Measurements from ENCODE around the gene PINK1.

The PINK1 gene

GRCh38 chr1:20594746-20595145 is 38.5 kb upstream of the PINK1 start:
- Histone ChIP-seq H3K14ac (ENCODE audit: low read length) (no peak overlapping the region), H3K79me2 (ENCODE audit: control insufficient read depth, insufficient read depth, low read length, poor library complexity) (no peaks in the 10 kb centered on the region), H3K27ac (ENCODE audit: low read depth, low read length) (no peak overlapping the region), H4K91ac (ENCODE audit: low read depth, low read length) (no peak overlapping the region), H2AK5ac (ENCODE audit: low read length) (no peak overlapping the region), H3K36me3 (ENCODE audit: control insufficient read depth in 1 of 2, insufficient read depth in 2 of 2, low read length in 2 of 2) (no peaks in the 10 kb centered on the region), H3K9me3 (ENCODE audit: insufficient read depth, low read depth, low read length) (no peaks in the 10 kb centered on the region), H2BK120ac (ENCODE audit: insufficient read depth, low read length, poor library complexity) (no peak overlapping the region), H2BK12ac (ENCODE audit: low read length) (no peak overlapping the region), H3K79me1 (ENCODE audit: low read length) (no peaks in the 10 kb centered on the region), H3K18ac (ENCODE audit: low read length) (no peak overlapping the region), H3K4me3 (ENCODE audit: low read depth, low read length) (no peak overlapping the region), H3K27me3 (ENCODE audit: insufficient read depth, low read length) (no peaks in the 10 kb centered on the region), H4K8ac (ENCODE audit: low read depth, low read length) (no peak overlapping the region), H3K23ac (ENCODE audit: low read length) (no peak overlapping the region), H2BK5ac (ENCODE audit: low read depth, low read length, poor library complexity) (no peak overlapping the region), H4K12ac (ENCODE audit: low read depth, low read length) (no peak overlapping the region), H3K4me2 (ENCODE audit: low read length) (no peak overlapping the region), H3K9ac (ENCODE audit: low read length) (no peak overlapping the region), H3K4me1 (ENCODE audit: control insufficient read depth in 1 of 2, insufficient read depth in 2 of 2, low read length in 2 of 2) (no peaks in the 10 kb centered on the region), H2AFZ (ENCODE audit: insufficient read depth, low read length, poor library complexity) (no peak overlapping the region), H3K4ac (ENCODE audit: low read depth, low read length) (no peak overlapping the region)
- DNase-seq = no peak
- no CpG with 5 or more reads among the region's 14 CpGs for WGBS (ENCODE audit: extremely low coverage, insufficient coverage, insufficient read length)

GRCh38 chr1:20596106-20596505 is 37.2 kb upstream of the PINK1 start:
- no peak overlapping the region for H2AK5ac ChIP-seq (ENCODE audit: low read length)
- no peak overlapping the region for H4K91ac ChIP-seq (ENCODE audit: low read depth, low read length)
- no peak overlapping the region for H2BK120ac ChIP-seq (ENCODE audit: insufficient read depth, low read length, poor library complexity)
- H2BK12ac ChIP-seq (ENCODE audit: low read length) = no peak overlapping the region
- no peak overlapping the region for H3K23ac ChIP-seq (ENCODE audit: low read length)
- DNase-seq = no peak
- no peak overlapping the region for H3K9ac ChIP-seq (ENCODE audit: low read length)
- H3K27ac ChIP-seq (ENCODE audit: low read depth, low read length) = no peak overlapping the region
- WGBS (ENCODE audit: extremely low coverage, insufficient coverage, insufficient read length) = no CpG with 5 or more reads among the region's 6 CpGs
- no peak overlapping the region for H3K4me2 ChIP-seq (ENCODE audit: low read length)
- H3K4me1 ChIP-seq (ENCODE audit: control insufficient read depth in 1 of 2, insufficient read depth in 2 of 2, low read length in 2 of 2) = no peaks in the 10 kb centered on the region
- no peaks in the 10 kb centered on the region for H3K79me2 ChIP-seq (ENCODE audit: control insufficient read depth, insufficient read depth, low read length, poor library complexity)
- H3K79me1 ChIP-seq (ENCODE audit: low read length) = no peaks in the 10 kb centered on the region
- H3K36me3 ChIP-seq (ENCODE audit: control insufficient read depth in 1 of 2, insufficient read depth in 2 of 2, low read length in 2 of 2) = no peaks in the 10 kb centered on the region
- no peak overlapping the region for H3K4me3 ChIP-seq (ENCODE audit: low read depth, low read length)
- H3K27me3 ChIP-seq (ENCODE audit: insufficient read depth, low read length) = no peaks in the 10 kb centered on the region
- no peak overlapping the region for H3K4ac ChIP-seq (ENCODE audit: low read depth, low read length)
- no peak overlapping the region for H4K12ac ChIP-seq (ENCODE audit: low read depth, low read length)
- no peak overlapping the region for H3K14ac ChIP-seq (ENCODE audit: low read length)
- H2AFZ ChIP-seq (ENCODE audit: insufficient read depth, low read length, poor library complexity) = no peak overlapping the region
- H2BK5ac ChIP-seq (ENCODE audit: low read depth, low read length, poor library complexity) = no peak overlapping the region
- H4K8ac ChIP-seq (ENCODE audit: low read depth, low read length) = no peak overlapping the region
- no peaks in the 10 kb centered on the region for H3K9me3 ChIP-seq (ENCODE audit: insufficient read depth, low read depth, low read length)
- no peak overlapping the region for H3K18ac ChIP-seq (ENCODE audit: low read length)

- H2BK12ac ChIP-seq (ENCODE audit: low read length) = no peak overlapping the region
- no peak overlapping the region for H3K23ac ChIP-seq (ENCODE audit: low read length)
- no peaks in the 10 kb centered on the region for H3K4me1 ChIP-seq (ENCODE audit: control insufficient read depth in 1 of 2, insufficient read depth in 2 of 2, low read length in 2 of 2)
- no peak overlapping the region for H3K27ac ChIP-seq (ENCODE audit: low read depth, low read length)
- no peak overlapping the region for H3K18ac ChIP-seq (ENCODE audit: low read length)
- H3K4me3 ChIP-seq (ENCODE audit: low read depth, low read length) = no peak overlapping the region
- no peak overlapping the region for H2BK5ac ChIP-seq (ENCODE audit: low read depth, low read length, poor library complexity)
- H3K14ac ChIP-seq (ENCODE audit: low read length) = no peak overlapping the region
- H3K27me3 ChIP-seq (ENCODE audit: insufficient read depth, low read length) = no peaks in the 10 kb centered on the region
- no peak for DNase-seq
- no peaks in the 10 kb centered on the region for H3K9me3 ChIP-seq (ENCODE audit: insufficient read depth, low read depth, low read length)
- no peak overlapping the region for H4K91ac ChIP-seq (ENCODE audit: low read depth, low read length)
- no peak overlapping the region for H2AK5ac ChIP-seq (ENCODE audit: low read length)
- no CpG with 5 or more reads among the region's 3 CpGs for WGBS (ENCODE audit: extremely low coverage, insufficient coverage, insufficient read length)
- H3K79me2 ChIP-seq (ENCODE audit: control insufficient read depth, insufficient read depth, low read length, poor library complexity) = no peaks in the 10 kb centered on the region
- H2AFZ ChIP-seq (ENCODE audit: insufficient read depth, low read length, poor library complexity) = no peak overlapping the region
- H3K79me1 ChIP-seq (ENCODE audit: low read length) = no peaks in the 10 kb centered on the region
- H4K8ac ChIP-seq (ENCODE audit: low read depth, low read length) = no peak overlapping the region
- no peak overlapping the region for H2BK120ac ChIP-seq (ENCODE audit: insufficient read depth, low read length, poor library complexity)
- no peak overlapping the region for H4K12ac ChIP-seq (ENCODE audit: low read depth, low read length)
- no peak overlapping the region for H3K9ac ChIP-seq (ENCODE audit: low read length)
- H3K36me3 ChIP-seq (ENCODE audit: control insufficient read depth in 1 of 2, insufficient read depth in 2 of 2, low read length in 2 of 2) = no peaks in the 10 kb centered on the region
- no peak overlapping the region for H3K4me2 ChIP-seq (ENCODE audit: low read length)
- H3K4ac ChIP-seq (ENCODE audit: low read depth, low read length) = no peak overlapping the region
These were observed 35.6 kb upstream of the PINK1 start for GRCh38 chr1:20597650-20598049.

- no peak overlapping the region for H3K4me3 ChIP-seq (ENCODE audit: low read depth, low read length)
- H4K12ac ChIP-seq (ENCODE audit: low read depth, low read length) = no peak overlapping the region
- H3K18ac ChIP-seq (ENCODE audit: low read length) = no peak overlapping the region
- H2BK120ac ChIP-seq (ENCODE audit: insufficient read depth, low read length, poor library complexity) = no peak overlapping the region
- no CpG with 5 or more reads among the region's 5 CpGs for WGBS (ENCODE audit: extremely low coverage, insufficient coverage, insufficient read length)
- no peaks in the 10 kb centered on the region for H3K36me3 ChIP-seq (ENCODE audit: control insufficient read depth in 1 of 2, insufficient read depth in 2 of 2, low read length in 2 of 2)
- no peak overlapping the region for H2AK5ac ChIP-seq (ENCODE audit: low read length)
- no peaks in the 10 kb centered on the region for H3K9me3 ChIP-seq (ENCODE audit: insufficient read depth, low read depth, low read length)
- no peak overlapping the region for H3K4me2 ChIP-seq (ENCODE audit: low read length)
- H3K9ac ChIP-seq (ENCODE audit: low read length) = no peak overlapping the region
- H3K79me1 ChIP-seq (ENCODE audit: low read length) = no peaks in the 10 kb centered on the region
- H2BK5ac ChIP-seq (ENCODE audit: low read depth, low read length, poor library complexity) = no peak overlapping the region
- H3K14ac ChIP-seq (ENCODE audit: low read length) = no peak overlapping the region
- no peak overlapping the region for H2AFZ ChIP-seq (ENCODE audit: insufficient read depth, low read length, poor library complexity)
- no peak overlapping the region for H3K23ac ChIP-seq (ENCODE audit: low read length)
- H4K91ac ChIP-seq (ENCODE audit: low read depth, low read length) = no peak overlapping the region
- H3K4ac ChIP-seq (ENCODE audit: low read depth, low read length) = no peak overlapping the region
- no peaks in the 10 kb centered on the region for H3K27me3 ChIP-seq (ENCODE audit: insufficient read depth, low read length)
- H3K4me1 ChIP-seq (ENCODE audit: control insufficient read depth in 1 of 2, insufficient read depth in 2 of 2, low read length in 2 of 2) = no peaks in the 10 kb centered on the region
- H3K27ac ChIP-seq (ENCODE audit: low read depth, low read length) = no peak overlapping the region
- no peak overlapping the region for H2BK12ac ChIP-seq (ENCODE audit: low read length)
- no peaks in the 10 kb centered on the region for H3K79me2 ChIP-seq (ENCODE audit: control insufficient read depth, insufficient read depth, low read length, poor library complexity)
- no peak for DNase-seq
- no peak overlapping the region for H4K8ac ChIP-seq (ENCODE audit: low read depth, low read length)
These were observed 33.1 kb upstream of the PINK1 start for GRCh38 chr1:20600156-20600555.
